GM23248 (cell line): ENCODE results near the gene KLHL14.

Experiments used
- EZH2 ChIP-seq: fragments of 200-600 bp; sonication (generic); IDR thresholded peaks from 2 replicates; pipeline ENCODE4 v1.6.1; 2018; ENCODE audit warnings: antibody characterized with exemption, mild to moderate bottlenecking; ENCODE audit not compliant: insufficient read depth, poor library complexity, severe bottlenecking
- EZH2phosphoT487 ChIP-seq: fragments of 200-600 bp; sonication (generic); IDR thresholded peaks from 2 replicates; pipeline ENCODE4 v1.6.1; 2018; ENCODE audit warnings: antibody characterized with exemption, moderate library complexity, mild to moderate bottlenecking, low read depth; ENCODE audit not compliant: insufficient read depth

- TF ChIP-seq EZH2 (no peak), EZH2phosphoT487 (no peak)
Observed at GRCh38 chr18:32815881-32816280, 43.1 kb upstream of the KLHL14 start.
